Hematopoietic multipotent progenitor cell treated with erythropoietin and hydrocortisone succinate and interleukin-3 and kit ligand, for 15 days (in vitro differentiated cells): ENCODE measurements around the gene MLN.

Source experiments
- DNase-seq: peaks from one replicate; pipeline ENCODE4 v3.0.0-alpha.2; 2015; ENCODE audit warnings: low spot score

The MLN gene

DNA sequence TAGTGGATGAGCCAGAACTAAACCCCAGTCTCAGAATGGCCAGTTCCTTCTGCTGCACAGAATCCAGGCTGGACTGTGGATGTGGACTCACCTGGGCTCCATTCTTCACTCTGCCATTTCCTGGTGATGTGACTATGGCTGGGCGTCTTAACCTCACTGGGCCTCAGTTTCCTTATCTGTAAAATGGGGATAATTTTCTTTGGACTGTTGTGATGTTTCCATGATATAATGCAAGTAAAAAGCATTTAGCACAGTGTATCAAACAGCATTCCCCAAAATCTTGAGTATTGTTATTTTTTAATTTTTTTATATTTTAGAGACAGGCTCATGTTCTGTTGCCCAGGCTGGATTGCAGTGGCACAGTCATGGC is 51.2 kb downstream of the MLN start:
- DNase-seq: no peak

DNA sequence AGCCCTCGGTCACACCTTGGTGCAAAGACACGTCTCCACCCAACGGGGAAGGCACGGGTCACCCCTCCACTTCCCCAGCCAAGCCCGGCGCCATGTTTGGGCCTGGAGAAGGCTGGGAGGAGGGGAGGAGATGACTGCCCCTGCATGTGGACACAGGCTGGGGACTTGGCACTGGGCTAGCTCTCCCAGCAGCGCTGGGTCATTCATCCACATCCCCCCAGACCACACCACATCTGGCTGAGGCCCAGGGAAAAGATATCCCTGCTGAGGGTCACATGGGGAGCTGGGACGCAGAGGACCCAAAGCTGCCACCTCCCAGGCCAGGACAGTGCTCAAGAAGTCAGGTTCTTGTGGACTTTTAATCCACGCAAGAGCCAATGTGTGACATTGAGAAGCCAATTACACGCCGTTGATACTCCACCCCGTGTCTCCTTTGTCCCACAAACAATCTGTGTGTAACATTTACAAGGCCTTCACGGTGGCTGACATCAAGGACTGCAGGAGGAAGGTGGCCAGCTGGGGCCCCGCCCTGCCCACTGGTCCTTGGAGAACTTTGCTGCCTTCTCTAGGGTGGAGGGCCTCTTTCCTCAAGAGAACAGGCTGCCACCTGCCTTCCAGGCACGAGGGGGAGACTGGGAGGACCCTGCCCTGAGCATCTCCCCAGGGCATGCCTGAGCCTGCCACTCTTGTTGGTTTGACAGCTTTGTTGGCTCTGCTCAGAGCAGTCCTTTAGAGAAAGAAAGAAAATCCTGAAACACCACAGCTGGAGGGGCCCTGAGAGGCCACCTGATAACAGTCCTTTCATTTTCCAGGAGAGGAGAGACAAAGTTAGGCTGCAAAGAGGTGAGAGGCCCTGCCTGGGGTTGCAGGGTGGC is 51.8 kb downstream of the MLN start:
- DNase-seq: no peak

DNA sequence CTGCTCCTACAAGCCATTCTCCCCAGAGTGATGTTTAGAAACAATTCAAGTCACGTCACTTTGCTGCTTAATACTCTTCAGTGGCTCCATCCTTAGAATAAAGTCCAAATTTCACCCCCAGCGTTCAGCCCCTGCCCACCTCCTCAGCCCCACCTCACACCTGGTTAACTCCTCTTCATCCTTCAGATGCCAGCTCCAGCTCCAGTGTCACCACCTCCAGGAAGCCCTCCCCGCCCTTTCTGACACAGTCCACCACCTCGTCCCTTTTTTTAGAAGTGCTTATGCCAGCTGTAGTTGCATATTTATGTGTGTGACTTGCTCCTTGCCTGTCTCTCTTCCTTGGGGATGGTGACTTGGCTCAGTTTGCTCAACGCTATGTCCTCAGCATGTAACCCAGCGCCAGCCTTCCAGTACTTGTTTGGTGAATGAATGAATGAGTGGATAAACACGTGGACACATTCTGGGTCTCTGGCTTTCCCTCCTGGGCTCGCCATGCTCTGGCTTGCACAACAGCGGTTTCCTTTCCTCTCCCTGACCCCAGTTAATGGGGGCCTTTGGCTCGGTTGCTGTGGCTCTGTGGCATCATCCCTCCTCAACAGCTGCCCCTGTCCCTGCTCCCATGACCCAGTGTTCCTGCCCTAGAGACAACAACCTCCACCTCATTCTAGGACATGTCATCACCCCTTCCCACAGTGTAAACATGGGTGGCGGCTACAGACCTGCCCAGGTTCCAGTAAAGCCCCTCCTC is 53.4 kb downstream of the MLN start:
- DNase-seq: no peak

- no peak for DNase-seq
Measured at GRCh38 chr6:33749401-33749800, 54.4 kb downstream of the MLN start.

- no peak for DNase-seq
Measured at GRCh38 chr6:33748841-33749240, 55.0 kb downstream of the MLN start.

DNA sequence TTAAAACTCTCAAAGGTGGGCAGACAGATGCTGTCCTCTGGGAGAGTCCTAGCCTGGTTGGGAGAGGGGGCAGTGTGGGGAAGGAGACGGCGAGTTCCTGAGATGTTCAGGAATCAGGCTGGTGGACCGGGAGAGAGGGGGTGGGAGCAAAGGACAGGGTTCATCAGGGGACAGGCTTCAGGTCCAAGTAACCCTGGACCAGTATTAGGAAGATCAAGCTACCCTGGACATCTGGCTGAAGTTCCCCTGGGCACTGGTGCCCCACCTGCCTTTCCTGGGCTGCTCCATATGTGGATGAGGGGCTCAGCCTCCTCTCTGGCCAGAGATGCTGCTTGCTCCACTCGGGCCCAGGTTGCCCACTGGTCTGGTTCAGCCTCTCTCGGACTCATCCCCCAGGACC is 56.0 kb downstream of the MLN start:
- no peak for DNase-seq

- DNase-seq: no peak
Measured at GRCh38 chr6:33746651-33747100, 57.1 kb downstream of the MLN start, which contains the start of gene IP6K3. TSS of gene IP6K3 (minus strand) at chr6:33746905. CDS start at chr6:33735476, 11,429 bp downstream.

- no peak for DNase-seq
Measured at GRCh38 chr6:33746036-33746600, 57.7 kb downstream of the MLN start.

DNA sequence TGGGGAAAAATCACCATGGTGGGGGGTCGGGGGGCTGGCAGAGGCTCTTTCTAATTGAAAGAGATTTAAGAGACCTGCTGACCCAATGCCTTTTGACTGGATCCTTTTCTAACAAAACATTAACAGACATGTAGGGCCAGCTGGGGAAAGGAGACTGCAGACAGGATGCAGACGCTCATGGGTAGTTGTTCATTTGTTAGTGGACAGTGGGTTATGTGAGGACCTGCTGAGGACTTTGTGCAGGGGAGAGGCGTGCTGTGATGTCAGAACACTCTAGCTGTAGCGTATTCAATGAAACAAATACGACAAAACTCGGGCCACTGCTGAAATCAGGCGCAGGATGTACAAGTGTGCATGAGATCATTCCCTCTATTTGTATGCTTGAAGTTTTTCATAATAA is 58.3 kb downstream of the MLN start:
- DNase-seq: no peak

- DNase-seq: no peak
Measured at GRCh38 chr6:33744895-33745546, 58.8 kb downstream of the MLN start.
